Raji (cell line): ENCODE measurements around the gene CPNE4.

Experiments
- POLR2A ChIP-seq: IDR thresholded peaks from 2 replicates; pipeline ENCODE4 v1.6.1; 2011; ENCODE audit warnings: low read depth, low read length, control low read depth; ENCODE audit not compliant: insufficient read depth

The CPNE4 gene

GRCh38 chr3:131914090-131914691 is 120.6 kb downstream of the CPNE4 start:
- no peak for TF ChIP-seq POLR2A

- TF ChIP-seq POLR2A: no peak
Observed at GRCh38 chr3:131912255-131912654, 122.6 kb downstream of the CPNE4 start.

- TF ChIP-seq POLR2A: no peak
Observed at GRCh38 chr3:131907796-131908195, 127.0 kb downstream of the CPNE4 start.

GRCh38 chr3:131903988-131904415 is 130.8 kb downstream of the CPNE4 start:
- TF ChIP-seq POLR2A: no peak

GRCh38 chr3:131901686-131902085 is 133.1 kb downstream of the CPNE4 start:
- no peak for TF ChIP-seq POLR2A

GRCh38 chr3:131900891-131901290 is 133.9 kb downstream of the CPNE4 start:
- no peak for TF ChIP-seq POLR2A

GRCh38 chr3:131899021-131899420 is 135.8 kb downstream of the CPNE4 start:
- TF ChIP-seq POLR2A: no peak

- no peak for TF ChIP-seq POLR2A
Observed at GRCh38 chr3:131898346-131898745, 136.5 kb downstream of the CPNE4 start.

GRCh38 chr3:131896285-131896684 is 138.5 kb downstream of the CPNE4 start:
- no peak for TF ChIP-seq POLR2A

GRCh38 chr3:131895766-131896165 is 139.0 kb downstream of the CPNE4 start:
- TF ChIP-seq POLR2A: no peak

GRCh38 chr3:131892331-131892730 is 142.5 kb downstream of the CPNE4 start:
- TF ChIP-seq POLR2A: no peak

GRCh38 chr3:131883711-131884407 is 151.0 kb downstream of the CPNE4 start:
- TF ChIP-seq POLR2A: no peak

- no peak for TF ChIP-seq POLR2A
Observed at GRCh38 chr3:131883086-131883485, 151.7 kb downstream of the CPNE4 start.

- TF ChIP-seq POLR2A: no peak
Observed at GRCh38 chr3:131881777-131882176, 153.0 kb downstream of the CPNE4 start.

GRCh38 chr3:131880948-131881347 is 153.9 kb downstream of the CPNE4 start:
- TF ChIP-seq POLR2A: no peak

- no peak for TF ChIP-seq POLR2A
Observed at GRCh38 chr3:131868203-131868602, 166.6 kb downstream of the CPNE4 start.

- no peak for TF ChIP-seq POLR2A
Observed at GRCh38 chr3:131856171-131856570, 178.6 kb downstream of the CPNE4 start.

GRCh38 chr3:131850223-131850622 is 184.6 kb downstream of the CPNE4 start:
- TF ChIP-seq POLR2A: no peak

GRCh38 chr3:131849616-131850015 is 185.2 kb downstream of the CPNE4 start:
- no peak for TF ChIP-seq POLR2A
